Activated CD8-positive, alpha-beta memory T cell treated with anti-CD3 and anti-CD28 coated beads, Interleukin-2, amount 10 ng/mL, durations not matched to agents 7 days and 5 days (primary cell): ENCODE measurements around the gene CDKN2B-AS1. TPM values are rescaled to one million over a fixed set of nuclear protein-coding genes. Genes with fewer than 3 reads are reported as not detected.

Experiments used
- ATAC-seq: fragments of 150-1000 bp; cut with Tn5 transposase; one replicate; pipeline ENCODE4 v1.10.0; 2021; ENCODE audit warnings: moderate library complexity
- CTCF ChIA-PET: fragments of 350-600 bp; sonication (Branson Sonifier 250); formaldehyde crosslinking; loops from one replicate; lab custom pipeline; 2021; ENCODE audit warnings: antibody characterized with exemption; lab: Charles Lee
- DNase-seq: peaks from one replicate; pipeline ENCODE4 v3.0.0-alpha.2; 2020
- H3K27ac Mint-ChIP-seq: one replicate; pipeline ENCODE4 v1.8.0; 2021; ENCODE audit warnings: mild to moderate bottlenecking, mixed read lengths
- H3K27me3 Mint-ChIP-seq: one replicate; pipeline ENCODE4 v1.8.0; 2021; ENCODE audit warnings: mixed read lengths
- H3K36me3 Mint-ChIP-seq: one replicate; pipeline ENCODE4 v1.8.0; 2021; ENCODE audit warnings: mild to moderate bottlenecking, mixed read lengths
- H3K4me1 Mint-ChIP-seq: one replicate; pipeline ENCODE4 v1.8.0; 2021; ENCODE audit warnings: mixed read lengths
- H3K4me3 Mint-ChIP-seq: one replicate; pipeline ENCODE4 v1.8.0; 2021; ENCODE audit warnings: mild to moderate bottlenecking, moderate library complexity, mixed read lengths
- H3K9me3 Mint-ChIP-seq: one replicate; pipeline ENCODE4 v1.8.0; 2022; ENCODE audit warnings: low read depth, mixed read lengths
- total RNA-seq, 2 experiments: library from RNA; stranded (reverse); gene quantifications; one replicate each; pipeline ENCODE4 v1.2.3, GENCODE V29; 2021

CDKN2B-AS1 gene
- total RNA-seq, 2 experiments from 2014 or later, result 3.3 to 3.4 TPM

DNA sequence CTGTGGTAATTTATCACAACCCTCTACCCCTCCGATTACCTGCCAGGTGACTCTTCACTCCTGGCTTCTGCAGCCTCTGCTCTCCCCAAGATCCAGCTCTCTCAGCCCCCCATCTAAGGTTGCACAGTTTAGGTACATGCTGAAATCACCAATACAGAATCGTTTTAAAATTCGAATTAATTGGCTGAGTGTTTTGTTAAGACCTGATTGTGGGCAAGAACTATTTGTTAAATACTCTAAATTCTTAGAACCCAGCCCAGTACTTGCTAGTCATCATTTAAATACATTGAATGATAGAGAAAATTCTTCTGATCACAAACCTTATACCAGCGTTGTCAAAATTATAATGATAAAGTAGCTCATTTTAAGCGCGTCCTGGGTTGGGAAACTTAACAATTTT, 162.0 kb downstream of the CDKN2B-AS1 start:
- no peak overlapping the region for H3K4me3 Mint-ChIP-seq
- DNase-seq (no peak), ATAC-seq (no peak)
- H3K4me1 Mint-ChIP-seq, result peaks cover 3% of the 10 kb centered on the region
- no peaks in the 10 kb centered on the region for H3K9me3 Mint-ChIP-seq
- H3K36me3 Mint-ChIP-seq, result no peaks in the 10 kb centered on the region
- H3K27ac Mint-ChIP-seq, result no peak overlapping the region
- CTCF ChIA-PET, result no interaction called here
- peaks cover 43% of the 10 kb centered on the region for H3K27me3 Mint-ChIP-seq

DNA sequence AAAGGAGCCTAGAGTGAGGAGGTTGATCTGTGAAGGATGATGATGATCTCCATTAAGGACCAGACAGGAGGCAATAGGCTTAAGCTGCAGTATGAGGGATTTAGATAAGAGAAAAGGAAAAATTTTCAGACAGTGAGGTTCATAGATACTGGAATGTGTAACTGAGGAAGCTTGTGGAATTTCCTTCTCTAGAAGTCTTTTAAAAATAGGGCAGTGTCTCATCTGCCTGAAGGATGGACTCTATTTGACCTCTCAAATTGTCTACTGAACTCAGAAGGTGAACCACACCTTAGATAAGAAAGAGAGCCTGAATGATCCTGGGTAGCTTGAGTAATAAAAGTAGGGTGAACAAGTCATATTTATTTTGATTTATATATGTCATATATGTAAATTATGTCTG, 162.7 kb downstream of the CDKN2B-AS1 start:
- H3K4me1 Mint-ChIP-seq, result peaks cover 3% of the 10 kb centered on the region
- ATAC-seq, result no peak
- no peak overlapping the region for H3K27ac Mint-ChIP-seq
- no peaks in the 10 kb centered on the region for H3K9me3 Mint-ChIP-seq
- H3K36me3 Mint-ChIP-seq, result no peaks in the 10 kb centered on the region
- CTCF ChIA-PET, result no interaction called here
- DNase-seq, result no peak
- H3K4me3 Mint-ChIP-seq, result no peak overlapping the region
- H3K27me3 Mint-ChIP-seq, result peaks cover 45% of the 10 kb centered on the region

DNA sequence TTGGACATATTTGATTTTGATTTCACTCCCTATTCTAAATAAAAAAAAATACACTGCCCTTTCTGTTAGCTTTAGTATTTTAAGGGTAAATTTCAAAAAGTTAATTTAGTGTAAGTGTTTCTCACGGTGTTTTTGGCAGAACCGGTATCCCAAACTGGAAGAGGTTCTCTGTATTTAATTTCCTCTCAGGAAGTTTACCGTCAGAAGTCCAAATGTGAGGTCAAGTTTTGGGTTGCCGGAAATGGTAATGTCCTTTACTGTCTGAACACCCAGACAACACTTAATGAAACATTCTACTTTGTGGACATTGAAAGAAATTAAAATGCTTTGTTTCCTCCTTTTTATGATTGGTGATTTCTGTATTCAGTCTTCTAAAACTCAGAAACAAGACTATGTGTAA, 163.2 kb downstream of the CDKN2B-AS1 start:
- CTCF ChIA-PET, result no interaction called here
- Mint-ChIP-seq H3K36me3 (no peaks in the 10 kb centered on the region), H3K4me3 (no peak overlapping the region), H3K27me3 (peaks cover 42% of the 10 kb centered on the region), H3K4me1 (peaks cover 3% of the 10 kb centered on the region), H3K9me3 (no peaks in the 10 kb centered on the region), H3K27ac (no peak overlapping the region)
- DNase-seq, result no peak
- ATAC-seq, result no peak

DNA sequence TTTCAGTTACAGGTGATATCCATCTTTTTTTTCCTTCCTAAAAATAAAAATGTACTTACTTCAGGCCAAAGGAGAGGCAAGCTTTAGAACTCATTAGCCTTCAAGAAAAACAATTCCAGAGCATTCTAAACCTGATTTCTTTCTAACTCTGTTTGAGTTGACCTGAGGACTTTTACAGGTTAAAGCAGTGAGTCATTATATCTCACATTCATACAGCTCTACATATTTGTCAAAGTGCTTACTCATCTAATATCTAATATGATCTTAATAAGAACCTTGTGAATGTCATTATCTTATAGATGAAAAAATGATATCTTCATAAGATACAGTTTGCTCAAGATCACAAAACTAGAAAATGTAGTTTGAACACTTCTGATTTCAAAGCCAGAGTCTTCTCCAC, 163.7 kb downstream of the CDKN2B-AS1 start:
- H3K27ac Mint-ChIP-seq, result no peak overlapping the region
- no peaks in the 10 kb centered on the region for H3K36me3 Mint-ChIP-seq
- CTCF ChIA-PET, result no interaction called here
- H3K9me3 Mint-ChIP-seq, result no peaks in the 10 kb centered on the region
- H3K4me3 Mint-ChIP-seq, result no peak overlapping the region
- DNase-seq (no peak), ATAC-seq (no peak)
- H3K4me1 Mint-ChIP-seq, result peaks cover 3% of the 10 kb centered on the region
- peaks cover 40% of the 10 kb centered on the region for H3K27me3 Mint-ChIP-seq

DNA sequence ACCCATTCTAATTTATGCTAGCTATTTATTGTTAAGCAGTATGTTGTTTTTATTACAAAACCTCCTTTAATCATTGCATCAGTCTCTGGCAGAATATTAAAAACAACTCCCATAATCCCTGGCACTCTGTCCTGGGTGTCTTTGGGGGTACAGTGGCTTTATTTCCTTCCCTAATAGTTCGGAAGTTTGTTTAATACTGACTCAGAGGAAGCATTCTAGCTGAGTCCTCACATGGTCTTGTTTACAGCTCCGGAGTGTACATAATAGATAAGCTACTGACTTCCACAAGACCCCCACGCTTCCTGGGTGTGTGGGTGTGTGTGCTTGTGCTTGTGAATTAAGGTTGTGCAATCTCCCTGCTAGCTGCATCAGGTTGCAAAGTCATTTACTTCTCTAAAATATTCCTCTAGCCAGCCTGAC, 164.3 kb downstream of the CDKN2B-AS1 start:
- DNase-seq (no peak), ATAC-seq (no peak)
- Mint-ChIP-seq H3K4me3 (no peak overlapping the region), H3K36me3 (no peaks in the 10 kb centered on the region), H3K9me3 (no peaks in the 10 kb centered on the region), H3K4me1 (peaks cover 3% of the 10 kb centered on the region), H3K27ac (no peak overlapping the region), H3K27me3 (peaks cover 40% of the 10 kb centered on the region)
- CTCF ChIA-PET, result no interaction called here

DNA sequence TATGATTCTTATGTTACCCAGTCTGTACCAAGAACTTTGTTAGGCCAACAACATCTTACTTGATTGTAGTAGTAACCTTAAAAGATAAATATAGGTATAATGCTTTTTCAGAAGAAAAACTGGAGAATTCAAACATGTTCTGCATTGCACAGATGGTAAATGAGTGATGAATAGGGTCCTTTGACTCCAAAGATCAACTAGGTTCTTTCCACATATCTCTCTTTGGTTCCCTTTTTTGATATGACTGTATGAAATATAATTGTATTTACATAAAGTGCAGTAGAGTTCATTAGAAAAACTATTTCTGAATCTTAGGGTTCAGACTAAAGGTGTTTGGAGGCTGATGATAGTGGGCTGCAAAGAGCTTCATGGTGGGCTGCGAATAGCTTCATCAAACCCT, 165.0 kb downstream of the CDKN2B-AS1 start:
- peaks cover 3% of the 10 kb centered on the region for H3K4me1 Mint-ChIP-seq
- CTCF ChIA-PET, result no interaction called here
- H3K36me3 Mint-ChIP-seq, result no peaks in the 10 kb centered on the region
- DNase-seq, result no peak
- H3K9me3 Mint-ChIP-seq, result no peaks in the 10 kb centered on the region
- H3K27me3 Mint-ChIP-seq, result peaks cover 46% of the 10 kb centered on the region
- H3K4me3 Mint-ChIP-seq, result no peak overlapping the region
- ATAC-seq, result no peak
- no peak overlapping the region for H3K27ac Mint-ChIP-seq

DNA sequence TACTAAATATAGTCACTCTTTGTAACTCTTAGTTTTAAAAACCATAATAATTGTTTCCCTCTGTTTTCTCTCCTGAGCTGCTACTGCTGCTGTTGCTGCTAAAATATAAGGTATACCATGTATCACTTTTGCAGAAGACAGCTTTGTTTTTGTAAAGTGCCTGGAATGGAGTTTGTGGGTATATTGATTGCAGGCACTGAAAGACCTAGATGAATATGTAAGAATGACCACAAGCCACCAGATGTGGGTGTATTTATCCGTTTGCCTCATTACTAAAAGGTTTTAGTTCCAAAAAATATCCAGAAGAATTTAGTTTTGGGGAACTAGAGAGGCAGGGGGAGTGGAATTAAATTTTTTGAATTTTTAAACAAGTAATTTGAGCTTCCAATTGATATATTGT, 165.6 kb downstream of the CDKN2B-AS1 start:
- CTCF ChIA-PET, result no interaction called here
- no peaks in the 10 kb centered on the region for H3K9me3 Mint-ChIP-seq
- H3K36me3 Mint-ChIP-seq, result no peaks in the 10 kb centered on the region
- H3K27me3 Mint-ChIP-seq, result peaks cover 53% of the 10 kb centered on the region
- no peak overlapping the region for H3K4me3 Mint-ChIP-seq
- no peak for ATAC-seq
- peaks cover 3% of the 10 kb centered on the region for H3K4me1 Mint-ChIP-seq
- no peak overlapping the region for H3K27ac Mint-ChIP-seq
- no peak for DNase-seq

DNA sequence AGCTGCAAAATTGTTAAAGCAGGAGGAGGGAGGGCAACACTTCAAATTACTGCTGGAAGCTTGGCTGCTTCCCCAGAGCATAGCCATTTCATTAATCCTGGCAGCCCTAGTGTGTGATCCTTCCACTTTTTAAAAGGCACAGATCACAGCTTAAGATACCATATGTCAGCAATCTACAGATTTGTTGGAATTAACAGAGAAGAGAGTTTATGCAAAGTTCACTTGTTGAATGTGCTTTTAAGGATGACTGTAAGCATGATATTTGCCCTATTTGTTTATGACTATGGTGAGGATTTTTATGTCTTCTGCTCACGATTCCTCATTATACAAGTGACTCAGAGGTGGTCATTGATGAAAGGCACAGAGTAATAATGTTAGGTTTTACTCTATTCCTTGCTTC, 170.6 kb downstream of the CDKN2B-AS1 start:
- Mint-ChIP-seq H3K27ac (no peak overlapping the region), H3K36me3 (no peaks in the 10 kb centered on the region), H3K9me3 (no peaks in the 10 kb centered on the region), H3K4me1 (no peaks in the 10 kb centered on the region), H3K27me3 (peaks cover 48% of the 10 kb centered on the region), H3K4me3 (no peak overlapping the region)
- DNase-seq (no peak), ATAC-seq (no peak)
- CTCF ChIA-PET, result no interaction called here

DNA sequence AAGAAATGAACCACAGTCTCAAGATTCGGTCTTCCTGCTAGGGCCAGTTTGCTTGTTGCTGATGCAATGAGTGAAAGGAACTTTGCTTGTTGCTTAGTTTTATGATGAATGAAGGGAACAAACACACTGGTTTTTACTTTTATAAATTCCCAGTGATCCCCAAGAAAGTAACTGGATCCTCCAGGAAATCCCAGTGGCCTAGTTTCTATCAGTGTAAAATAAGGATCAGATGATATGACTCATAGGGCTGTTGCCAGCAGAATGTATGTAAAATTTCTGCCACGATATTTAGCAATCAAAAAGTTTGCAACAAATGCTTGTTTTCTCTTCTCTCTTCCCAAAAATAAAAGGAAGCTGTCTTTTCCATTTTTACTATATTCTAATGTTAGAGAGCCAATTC, 174.7 kb downstream of the CDKN2B-AS1 start:
- Mint-ChIP-seq H3K4me1 (no peaks in the 10 kb centered on the region), H3K27ac (no peak overlapping the region), H3K27me3 (peaks cover 40% of the 10 kb centered on the region), H3K36me3 (no peaks in the 10 kb centered on the region), H3K4me3 (no peak overlapping the region), H3K9me3 (no peaks in the 10 kb centered on the region)
- DNase-seq (no peak), ATAC-seq (no peak)
- CTCF ChIA-PET, result no interaction called here

DNA sequence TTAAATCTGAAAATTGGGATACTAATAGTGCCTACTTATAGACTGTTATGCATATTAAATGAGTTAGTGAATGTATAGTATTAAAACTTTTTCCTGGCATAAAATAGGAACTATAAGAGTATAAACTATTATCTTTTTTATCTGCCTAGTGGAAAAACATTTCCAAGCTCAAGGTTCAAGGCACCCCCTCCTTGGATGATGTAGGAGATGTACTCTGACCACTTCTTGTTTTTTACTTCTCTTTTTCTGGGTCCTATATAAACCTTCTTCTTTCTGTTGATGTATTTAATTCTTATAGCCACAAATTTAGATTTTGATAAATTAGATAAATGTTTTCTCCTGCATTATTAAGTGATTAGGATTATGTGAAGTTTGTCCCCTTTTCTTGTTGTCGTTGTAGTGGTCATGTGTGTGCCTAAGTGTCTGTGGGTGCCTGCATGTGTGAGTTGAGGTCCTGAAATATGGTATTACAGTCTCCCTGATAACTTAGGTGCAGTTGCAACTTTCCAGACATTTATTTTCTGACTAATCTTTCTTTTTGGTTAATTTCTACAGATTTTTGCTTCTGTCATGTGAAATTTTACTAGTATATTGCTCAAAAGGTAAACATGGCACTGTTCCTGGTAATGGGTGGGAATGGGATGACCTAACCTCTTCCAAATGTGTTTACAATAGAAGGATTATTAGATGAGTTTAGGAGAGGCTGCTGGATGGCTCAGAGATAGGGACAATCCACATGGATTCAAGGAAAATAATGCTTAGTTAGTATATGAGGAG, 175.3 kb downstream of the CDKN2B-AS1 start:
- H3K27ac Mint-ChIP-seq, result no peak overlapping the region
- peaks cover under 1% of the 10 kb centered on the region for H3K4me1 Mint-ChIP-seq
- DNase-seq (no peak), ATAC-seq (no peak)
- no peaks in the 10 kb centered on the region for H3K36me3 Mint-ChIP-seq
- CTCF ChIA-PET, result no interaction called here
- no peak overlapping the region for H3K4me3 Mint-ChIP-seq
- no peaks in the 10 kb centered on the region for H3K9me3 Mint-ChIP-seq
- peaks cover 33% of the 10 kb centered on the region for H3K27me3 Mint-ChIP-seq

Other genes starting within 250 kb of the CDKN2B-AS1 start
- 10 to 100 TPM; 44.9 to 63.7 TPM for gene MTAP, start 192.2 kb upstream of the CDKN2B-AS1 start, total RNA-seq
- gene CDKN2A, start 399 bp upstream of the CDKN2B-AS1 start, total RNA-seq, result 10 to 100 TPM; 16.9 to 34.1 TPM
- 1 to 10 TPM in 1 of 2 experiments, under 1 TPM in 1; 0.93 to 5.9 TPM for gene CDKN2B, start 14.5 kb downstream of the CDKN2B-AS1 start, total RNA-seq